ENCODE results near the gene MRPL36. TPM values are rescaled to one million over a fixed set of nuclear protein-coding genes. Genes with fewer than 3 reads are reported as not detected.

The MRPL36 gene
- total and polyA plus RNA-seq, 2 of the 4 experiments (the other 2 are of a cell fraction) = 85.9 to 103 TPM

DNA sequence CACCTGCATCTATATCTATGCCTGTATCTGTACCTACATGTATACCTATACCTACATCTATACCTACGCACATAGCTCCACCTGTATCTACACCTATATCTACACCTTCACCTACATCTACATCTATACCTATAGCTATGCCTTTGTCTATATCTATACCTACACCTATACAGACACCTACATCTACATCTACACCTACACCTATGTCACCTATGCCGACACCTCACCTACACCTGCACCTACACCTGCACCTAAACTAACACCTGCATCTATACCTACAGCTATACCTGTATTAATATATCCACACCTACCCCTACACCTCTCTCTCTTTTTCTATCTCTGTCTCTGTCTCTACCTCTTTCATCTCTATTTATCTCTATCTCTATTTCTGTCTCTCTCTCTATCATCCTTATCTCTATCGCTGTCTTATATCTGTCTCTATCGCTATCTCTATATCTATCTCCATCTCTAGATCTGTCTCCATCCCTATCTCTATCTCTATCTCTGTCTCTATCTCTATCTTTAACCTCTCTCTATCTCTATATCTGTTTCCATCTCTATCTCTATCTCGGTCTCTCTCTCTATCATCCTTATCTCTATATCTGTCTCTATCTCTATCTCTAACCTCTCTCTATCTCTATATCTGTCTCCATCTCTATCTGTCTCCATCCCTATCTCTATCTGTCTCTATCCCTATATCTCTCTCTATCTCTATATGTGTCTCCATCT lies 45.2 kb upstream of the MRPL36 start:
- Histone ChIP-seq H2BK120ac (ENCODE audit: low read depth, low read length) (no peak overlapping the region), H4K5ac (ENCODE audit: low read depth, low read length) (no peak overlapping the region), H3K56ac (ENCODE audit: extremely low read depth, insufficient read depth, low read length) (no peak overlapping the region), H3K27me3 (ENCODE audit: control insufficient read depth, insufficient read depth, low read length) (peaks cover 31% of the 10 kb centered on the region), H3K14ac (replicated peaks; ENCODE audit: low read depth, low read length) (no peak overlapping the region), H2AK5ac (ENCODE audit: low read depth, low read length) (no peak overlapping the region), H2BK20ac (ENCODE audit: low read depth, low read length) (no peak overlapping the region), H4K91ac (ENCODE audit: insufficient read depth, low read depth, low read length) (no peak overlapping the region), H3K4me3 (ENCODE audit: insufficient read depth, low read depth, low read length) (no peak overlapping the region), H3K18ac (ENCODE audit: low read depth, low read length) (no peak overlapping the region), H3K9me1 (ENCODE audit: insufficient read depth, low read length) (no peaks in the 10 kb centered on the region), H3K9ac (ENCODE audit: low read depth, low read length) (no peak overlapping the region), H4K20me1 (ENCODE audit: insufficient read depth, low read length) (no peaks in the 10 kb centered on the region), H3K4me1 (ENCODE audit: control insufficient read depth, insufficient read depth, low read length) (no peaks in the 10 kb centered on the region), H3K4ac (ENCODE audit: low read depth, low read length) (no peak overlapping the region), H2AFZ (replicated peaks; ENCODE audit: low read length, poor library complexity) (no peak overlapping the region), H3K27ac (ENCODE audit: insufficient read depth, low read length) (no peak overlapping the region), H2BK5ac (ENCODE audit: low read depth, low read length, poor library complexity, severe bottlenecking) (no peak overlapping the region), H3K4me2 (ENCODE audit: low read depth, low read length) (no peak overlapping the region), H3K23ac (ENCODE audit: low read depth, low read length) (no peak overlapping the region), H4K8ac (ENCODE audit: low read depth in 2 of 2, low read length in 2 of 2) (no peak overlapping the region), H2BK15ac (ENCODE audit: low read depth, low read length) (no peak overlapping the region), H3K79me1 (ENCODE audit: low read depth in 1 of 2, low read length in 2 of 2) (no peaks in the 10 kb centered on the region), H3K36me3 (ENCODE audit: control insufficient read depth, insufficient read depth, low read length) (no peaks in the 10 kb centered on the region), H2AK9ac (replicated peaks; ENCODE audit: low read depth, low read length, poor library complexity) (no peak overlapping the region), H3K9me3 (ENCODE audit: control insufficient read depth, insufficient read depth, low read length) (no peaks in the 10 kb centered on the region; the same call in 1 of the 2 replicates)
- CTCF ChIA-PET = no interaction called here
- ATAC-seq (ENCODE audit: low read depth) (no peak), DNase-seq (no peak)
- dilution Hi-C loops (cut with HindIII; ENCODE audit: low sequenced_read_pairs, unreplicated experiment) = no loop called here
- in situ Hi-C loops (cut with MboI; ENCODE audit: low sequenced_read_pairs) = no loop called here
- intact Hi-C loops (cut with micrococcal nuclease) = no loop called here
- BruUV-seq (replicated peaks) = no TSS peak
- TF ChIP-seq MAZ (IDR thresholded peaks at IDR 0.05; ENCODE audit: borderline replicate concordance, low read depth, low read length) = no peak
- TF ChIP-seq POLR2A (IDR thresholded peaks at IDR 0.05; ENCODE audit: low read depth, low read length) = no peak
- TF ChIP-seq RFX5 (IDR thresholded peaks at IDR 0.05; ENCODE audit: low read depth, low read length) = no peak
- no peak for TF ChIP-seq MAFK (IDR thresholded peaks at IDR 0.05; ENCODE audit: low read depth, low read length)
- TF ChIP-seq SMC3 (IDR thresholded peaks at IDR 0.05; ENCODE audit: low read depth, low read length) = no peak
- TF ChIP-seq, protein P1, sequence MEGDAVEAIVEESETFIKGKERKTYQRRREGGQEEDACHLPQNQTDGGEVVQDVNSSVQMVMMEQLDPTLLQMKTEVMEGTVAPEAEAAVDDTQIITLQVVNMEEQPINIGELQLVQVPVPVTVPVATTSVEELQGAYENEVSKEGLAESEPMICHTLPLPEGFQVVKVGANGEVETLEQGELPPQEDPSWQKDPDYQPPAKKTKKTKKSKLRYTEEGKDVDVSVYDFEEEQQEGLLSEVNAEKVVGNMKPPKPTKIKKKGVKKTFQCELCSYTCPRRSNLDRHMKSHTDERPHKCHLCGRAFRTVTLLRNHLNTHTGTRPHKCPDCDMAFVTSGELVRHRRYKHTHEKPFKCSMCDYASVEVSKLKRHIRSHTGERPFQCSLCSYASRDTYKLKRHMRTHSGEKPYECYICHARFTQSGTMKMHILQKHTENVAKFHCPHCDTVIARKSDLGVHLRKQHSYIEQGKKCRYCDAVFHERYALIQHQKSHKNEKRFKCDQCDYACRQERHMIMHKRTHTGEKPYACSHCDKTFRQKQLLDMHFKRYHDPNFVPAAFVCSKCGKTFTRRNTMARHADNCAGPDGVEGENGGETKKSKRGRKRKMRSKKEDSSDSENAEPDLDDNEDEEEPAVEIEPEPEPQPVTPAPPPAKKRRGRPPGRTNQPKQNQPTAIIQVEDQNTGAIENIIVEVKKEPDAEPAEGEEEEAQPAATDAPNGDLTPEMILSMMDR (conservative IDR thresholded peaks at IDR 0.05; ENCODE audit: low read depth, low read length) = no peak
- TF ChIP-seq MXI1 (IDR thresholded peaks at IDR 0.05; ENCODE audit: borderline replicate concordance, low read depth, low read length) = no peak
- TF ChIP-seq BHLHE40 (IDR thresholded peaks at IDR 0.05; ENCODE audit: low read depth, low read length) = no peak
- TF ChIP-seq, protein P2, sequence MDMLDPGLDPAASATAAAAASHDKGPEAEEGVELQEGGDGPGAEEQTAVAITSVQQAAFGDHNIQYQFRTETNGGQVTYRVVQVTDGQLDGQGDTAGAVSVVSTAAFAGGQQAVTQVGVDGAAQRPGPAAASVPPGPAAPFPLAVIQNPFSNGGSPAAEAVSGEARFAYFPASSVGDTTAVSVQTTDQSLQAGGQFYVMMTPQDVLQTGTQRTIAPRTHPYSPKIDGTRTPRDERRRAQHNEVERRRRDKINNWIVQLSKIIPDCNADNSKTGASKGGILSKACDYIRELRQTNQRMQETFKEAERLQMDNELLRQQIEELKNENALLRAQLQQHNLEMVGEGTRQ (IDR thresholded peaks at IDR 0.05; ENCODE audit: low read depth, low read length) = no peak
- TF ChIP-seq RCOR1 (IDR thresholded peaks at IDR 0.05; ENCODE audit: insufficient replicate concordance, low read length) = no peak
- no peak for TF ChIP-seq NFE2L2 (IDR thresholded peaks at IDR 0.05; ENCODE audit: low read depth, low read length)
- TF ChIP-seq FOS (IDR thresholded peaks at IDR 0.05; ENCODE audit: low read depth, low read length) = no peak
- TF ChIP-seq RAD21 (IDR thresholded peaks at IDR 0.05; ENCODE audit: low read length) = no peak
- no peak for TF ChIP-seq CHD1 (IDR thresholded peaks at IDR 0.05; ENCODE audit: low read depth, low read length)
- no peak for TF ChIP-seq CEBPB (IDR thresholded peaks at IDR 0.05; ENCODE audit: low read depth, low read length)
- no peak for TF ChIP-seq ELK1 (IDR thresholded peaks at IDR 0.05; ENCODE audit: borderline replicate concordance, low read depth, low read length)
- 92% methylated on average over 5 of the region's 5 CpGs; no CpG with 5 or more reads in 1 of the 2 experiments for WGBS, 2 experiments (ENCODE audit: extremely low coverage in 2 of 2, insufficient read length in 1 of 2)
- POLR2A ChIA-PET (ENCODE audit: unreplicated experiment) = no interaction called here

Data from IMR-90 (cell line).